ENCODE data around the gene DPM2.

- TF ChIP-seq HMGXB4 (CRISPR knock-in tag; IDR thresholded peaks at IDR 0.05; ENCODE audit: borderline replicate concordance) (no peak), CTCF (IDR thresholded peaks at IDR 0.05) (no peak), EP300 (IDR thresholded peaks at IDR 0.05) (no peak), NR3C1 (IDR thresholded peaks at IDR 0.05) (no peak), NFE2L2 (conservative IDR thresholded peaks at IDR 0.05; ENCODE audit: low read length) (no peak), RAD21 (conservative IDR thresholded peaks at IDR 0.05 in 1 of 2, IDR thresholded peaks at IDR 0.05 in 1 of 2) (no peak)
These were observed 4.2 kb upstream of the DPM2 start for GRCh38 chr9:127941961-127942215.

All from A549 (cell line).